ENCODE results near the gene PTGS2. TPM values are rescaled to one million over a fixed set of nuclear protein-coding genes. Genes with fewer than 3 reads are reported as not detected.

Gene PTGS2
- total RNA-seq, 1 donor from 2014 or later = 21.0 TPM

Other genes with a start within 250 kb of the PTGS2 start
- gene PDC, start 219.3 kb downstream of the PTGS2 start, total RNA-seq = not detected in 2 replicates
- 15.1 and 16.8 TPM in 2 replicates for gene PLA2G4A, start 148.5 kb upstream of the PTGS2 start, total RNA-seq